SHP77 treated with DMSO at 0.1 percent for 48 hours (cell line): Measurements from ENCODE around the gene CEP128.
A peak's percentile ranks its signal among the peaks of the same experiment; 100 is the strongest.

Experiments
- DNase-seq: peaks from one replicate; lab custom pipeline; 2025; lab: John Stamatoyannopoulos, UW

CEP128 gene

GRCh38 chr14:80543211-80543610 is 398.3 kb downstream of the CEP128 start:
- no peak for DNase-seq

DNA sequence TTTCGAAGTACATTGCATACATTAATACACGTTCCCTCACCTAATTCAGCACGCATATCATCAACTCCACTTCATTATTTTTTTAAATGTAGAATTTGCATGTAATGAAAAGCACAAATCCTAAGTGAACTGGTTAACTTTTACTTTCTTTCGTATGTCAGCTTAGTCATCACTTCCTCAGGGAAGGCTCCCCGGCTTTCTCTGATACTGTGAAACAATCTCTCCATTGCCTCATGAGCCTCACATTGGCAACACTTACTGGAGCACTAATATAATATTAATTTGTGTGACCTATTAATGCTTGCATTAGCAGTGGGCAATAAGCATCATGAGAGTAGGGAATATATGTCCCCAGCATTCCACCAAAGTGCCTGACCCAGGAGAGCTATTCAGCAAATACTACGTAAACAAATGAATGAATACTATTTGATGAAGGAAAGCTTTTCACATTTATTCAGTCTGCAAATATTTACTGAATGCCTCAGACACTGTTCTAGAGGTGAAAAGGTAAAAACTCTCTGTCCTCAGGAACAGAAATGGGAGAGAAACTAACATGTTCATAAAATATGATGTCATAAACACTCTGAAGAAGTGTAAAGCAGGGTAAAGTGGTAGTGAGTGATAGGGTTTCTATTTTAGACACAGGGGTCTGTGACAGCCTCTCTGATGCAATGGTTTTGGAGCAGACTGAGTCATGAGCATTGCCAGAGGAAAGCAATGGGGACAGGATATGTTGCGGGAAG is 402.7 kb downstream of the CEP128 start:
- peak; percentile 10 for DNase-seq

GRCh38 chr14:80537626-80538025 is 403.9 kb downstream of the CEP128 start:
- DNase-seq = no peak

- peak; percentile 25 for DNase-seq
These were observed 405.1 kb downstream of the CEP128 start for GRCh38 chr14:80536456-80536855.

DNA sequence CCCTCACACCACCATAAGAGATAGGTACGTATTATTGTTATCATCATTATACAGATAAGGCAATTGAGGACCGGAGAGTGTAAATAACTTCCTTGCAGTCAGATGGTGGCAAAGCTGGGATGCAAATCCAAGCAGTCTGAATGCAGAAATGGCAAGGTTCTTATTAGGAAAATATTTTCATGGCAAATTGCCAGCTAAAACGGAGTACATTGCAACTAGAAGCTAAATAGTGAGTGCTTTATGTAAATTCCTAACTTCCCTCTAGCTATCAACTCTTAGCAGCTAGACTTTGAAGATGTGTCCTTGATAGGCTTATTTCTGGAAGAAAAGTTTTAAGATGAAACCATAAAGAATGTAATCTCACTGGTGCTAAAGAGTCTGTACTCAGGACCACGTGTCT is 406.4 kb downstream of the CEP128 start:
- no peak for DNase-seq

DNA sequence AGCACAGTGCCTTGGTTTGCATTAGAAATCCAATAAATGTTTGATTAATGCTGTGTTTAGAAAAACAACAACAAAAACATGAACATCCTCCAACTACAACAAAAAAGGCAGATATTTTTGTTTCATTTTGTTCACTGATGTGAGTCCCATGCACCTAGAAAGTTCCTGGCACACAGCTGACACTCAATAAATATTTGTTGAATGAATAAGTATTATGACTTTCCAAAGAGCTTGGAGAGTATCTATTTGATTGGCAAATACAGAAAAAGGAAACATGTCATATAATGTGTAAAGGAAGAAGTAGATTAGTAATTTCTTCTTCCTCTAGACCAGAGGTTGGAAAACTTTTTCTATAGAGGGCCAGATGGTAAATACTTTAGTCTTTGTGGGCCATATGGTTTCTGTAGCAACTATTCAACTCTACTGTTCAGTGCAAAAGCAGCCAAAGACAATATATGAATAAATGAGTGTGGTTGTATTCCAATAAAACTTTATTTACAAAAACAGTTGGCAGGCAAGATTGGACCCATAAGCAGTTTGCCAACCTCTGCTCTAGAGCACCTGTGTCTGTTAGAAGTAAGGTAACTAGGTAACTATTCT is 417.9 kb downstream of the CEP128 start:
- no peak for DNase-seq

DNA sequence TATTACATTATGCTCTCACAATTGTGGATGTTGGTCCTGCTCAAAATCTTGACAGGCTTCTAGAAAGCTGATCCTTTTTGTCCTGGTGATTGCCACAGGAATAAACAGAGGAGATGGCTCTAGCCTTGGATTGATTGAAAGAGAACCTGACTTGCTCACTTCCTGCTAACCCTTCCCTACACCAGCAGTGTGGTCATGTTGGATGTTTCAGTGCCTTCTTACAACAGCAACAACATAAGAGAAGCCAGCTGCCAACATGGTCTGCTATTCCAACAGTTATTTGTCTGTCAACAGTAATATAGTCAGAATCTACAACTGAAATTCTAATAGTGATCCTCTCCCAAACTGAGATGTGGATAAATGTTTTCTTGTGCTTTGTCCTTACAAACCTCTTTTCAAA is 418.6 kb downstream of the CEP128 start:
- no peak for DNase-seq

- no peak for DNase-seq
These were observed 419.1 kb downstream of the CEP128 start for GRCh38 chr14:80522411-80522810.

- no peak for DNase-seq
These were observed 420.1 kb downstream of the CEP128 start for GRCh38 chr14:80521456-80521855.

DNA sequence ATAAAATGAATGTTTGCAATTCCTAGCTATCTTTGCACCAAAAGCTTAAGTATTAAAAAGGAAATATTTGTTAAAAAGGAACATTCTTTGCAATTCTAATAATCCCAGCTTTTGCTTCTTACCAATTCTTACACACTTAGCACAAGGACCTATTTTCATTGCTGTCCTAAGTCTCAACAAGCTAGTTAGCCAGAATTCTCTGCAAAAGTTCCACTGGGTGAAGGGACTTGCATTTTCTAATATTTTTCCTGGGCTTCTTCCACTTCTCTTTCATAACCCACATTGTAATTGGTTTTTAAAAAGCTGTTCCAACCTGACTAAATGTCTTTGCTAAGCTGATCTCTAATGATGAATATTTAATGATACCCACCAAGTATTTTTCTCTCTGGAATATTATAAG is 422.5 kb downstream of the CEP128 start:
- DNase-seq = no peak

DNA sequence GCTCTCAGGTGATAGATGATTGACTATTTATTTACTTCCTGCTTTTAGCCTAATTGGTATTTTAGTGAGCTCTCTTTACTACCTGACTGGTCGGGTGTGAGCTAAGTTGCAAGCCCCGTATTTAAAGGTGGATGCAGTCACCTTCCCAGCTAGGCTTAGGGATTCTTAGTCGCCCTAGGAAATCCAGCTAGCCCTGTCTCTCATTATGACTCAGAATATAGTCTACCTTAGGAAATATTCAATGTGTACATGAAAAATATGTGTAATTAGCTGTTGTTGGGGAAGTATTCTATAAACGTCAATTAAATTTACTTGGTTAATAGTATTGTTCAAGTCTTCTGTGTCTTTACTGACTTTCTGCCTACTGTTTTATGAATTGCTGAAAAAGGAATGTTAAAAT is 423.4 kb downstream of the CEP128 start:
- DNase-seq = no peak

GRCh38 chr14:80507292-80507869 is 434.2 kb downstream of the CEP128 start:
- no peak for DNase-seq

DNA sequence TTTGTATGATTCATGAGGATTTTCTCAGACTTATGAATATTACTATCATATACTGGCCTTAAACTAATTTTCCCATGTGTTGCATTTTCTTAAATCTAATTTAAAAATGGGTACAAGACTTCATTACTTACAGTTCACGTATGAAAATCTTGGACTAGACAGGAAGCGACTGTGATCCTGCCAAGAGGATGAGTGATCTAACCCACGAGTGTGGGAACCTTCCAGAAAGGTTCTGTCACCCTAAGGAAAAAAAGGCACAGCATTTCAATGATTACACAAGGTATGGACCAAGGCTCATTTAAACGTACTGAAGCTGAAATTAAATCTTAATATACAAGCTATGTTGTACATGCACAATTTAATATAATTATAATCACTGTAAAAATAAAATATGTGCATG is 436.8 kb downstream of the CEP128 start:
- no peak for DNase-seq

- no peak for DNase-seq
These were observed 443.0 kb downstream of the CEP128 start for GRCh38 chr14:80498533-80498932.

DNA sequence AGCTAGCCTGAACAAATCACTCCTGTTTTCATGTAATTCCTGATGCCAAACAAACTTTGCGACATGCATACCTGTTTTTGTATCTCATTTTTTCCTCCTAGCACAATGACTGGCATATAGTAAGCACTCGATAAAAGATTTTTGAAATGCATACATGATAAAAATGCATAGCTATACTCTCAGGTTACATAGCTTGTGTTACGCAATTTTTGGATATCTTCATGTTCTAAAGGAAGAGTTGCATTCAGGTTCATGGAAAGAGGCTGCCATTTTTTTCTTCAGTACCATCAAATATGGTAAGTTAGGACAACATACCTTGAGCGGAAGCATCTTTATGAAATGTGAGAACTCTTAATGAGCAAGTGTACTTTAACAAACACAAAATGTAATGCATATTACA is 445.4 kb downstream of the CEP128 start:
- no peak for DNase-seq

GRCh38 chr14:80494769-80495168 is 446.8 kb downstream of the CEP128 start:
- no peak for DNase-seq

GRCh38 chr14:80493620-80494019 is 447.9 kb downstream of the CEP128 start:
- no peak for DNase-seq

DNA sequence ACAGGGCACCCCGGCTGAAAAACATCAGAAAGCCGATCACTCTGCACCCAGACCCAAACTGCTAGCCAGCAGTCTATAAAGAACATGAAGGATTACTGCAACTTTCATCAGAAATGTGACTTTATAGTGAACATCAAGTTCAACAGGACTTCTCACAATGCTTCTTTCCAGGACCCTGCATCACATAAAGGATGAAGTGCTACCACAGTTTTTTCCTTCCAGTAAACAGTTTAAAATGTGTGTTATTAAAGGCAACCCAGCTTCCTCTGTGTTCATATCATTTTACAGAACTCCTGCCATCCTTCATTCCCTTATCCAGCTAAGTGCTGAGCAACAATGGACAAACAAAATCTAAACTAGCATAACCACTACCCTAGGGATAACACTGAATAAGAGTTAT is 449.9 kb downstream of the CEP128 start:
- DNase-seq = no peak

- DNase-seq = no peak
These were observed 450.4 kb downstream of the CEP128 start for GRCh38 chr14:80491131-80491530.

DNA sequence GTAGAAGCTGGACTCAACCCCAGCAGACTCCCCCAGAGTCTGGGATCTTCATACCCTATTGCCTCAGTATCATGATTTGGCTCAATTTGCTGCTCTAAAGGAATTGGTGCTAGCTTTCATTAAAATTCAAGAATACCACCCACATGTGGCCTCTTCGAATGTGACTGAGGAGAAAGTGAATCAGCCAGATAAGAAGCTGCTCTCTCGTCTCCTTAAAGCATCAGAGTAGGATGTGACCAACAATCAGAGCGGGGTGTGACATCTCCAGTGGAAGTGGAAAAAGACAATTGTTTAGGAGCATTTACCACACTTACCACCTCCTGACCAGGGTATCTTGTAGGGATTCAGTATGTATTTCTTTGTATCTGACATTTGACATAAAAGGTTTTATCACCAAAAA is 452.0 kb downstream of the CEP128 start:
- no peak for DNase-seq

GRCh38 chr14:80485764-80486163 is 455.8 kb downstream of the CEP128 start:
- no peak for DNase-seq

- no peak for DNase-seq
These were observed 458.2 kb downstream of the CEP128 start for GRCh38 chr14:80483331-80483730.

DNA sequence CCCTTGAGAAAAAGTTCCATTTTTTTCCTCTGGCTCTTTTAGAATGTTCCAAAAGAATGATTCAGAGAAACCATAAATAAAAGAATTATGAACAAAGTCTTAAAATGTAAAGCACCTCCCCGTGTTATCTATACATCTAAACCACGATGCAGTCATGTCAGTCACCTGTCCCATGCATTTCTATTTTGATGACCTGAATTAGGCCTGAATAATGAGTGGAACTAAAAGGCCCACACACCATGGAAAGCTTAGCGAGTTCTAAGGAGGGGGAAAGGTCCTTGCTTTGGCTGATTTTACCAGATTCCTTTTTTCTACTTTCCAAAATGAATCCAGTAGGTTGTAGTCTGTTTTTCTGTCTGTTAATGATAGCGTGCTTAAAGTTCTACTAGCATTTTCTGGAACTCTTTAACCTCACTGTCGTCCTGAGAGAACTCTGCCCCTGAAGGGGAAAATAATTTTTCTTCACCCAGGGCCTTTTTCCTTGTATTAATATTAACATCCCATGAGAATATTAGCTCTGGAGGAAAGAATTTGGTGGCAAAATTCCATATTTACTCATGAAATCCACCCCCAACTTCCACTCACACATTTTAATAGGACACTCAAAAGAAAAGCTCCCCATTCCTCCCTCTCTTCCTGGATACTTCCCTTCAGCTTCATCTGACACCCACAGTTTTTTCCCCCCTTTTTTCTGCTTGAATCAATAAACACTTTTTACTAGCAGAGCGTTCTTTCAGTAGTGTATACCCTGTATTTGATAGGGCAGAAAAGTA is 464.0 kb downstream of the CEP128 start:
- no peak for DNase-seq
